OCI-LY1 (cell line): ENCODE measurements around the gene ADARB2.

Experiments
- H2AFZ ChIP-seq: fragments of 200-600 bp; sonication (generic), shearing (Covaris generic); 2 replicates; pipeline ENCODE4 v1.6.0; 2014; ENCODE audit warnings: antibody characterized with exemption, mild to moderate bottlenecking, low read length
- H3F3A ChIP-seq: fragments of 200-600 bp; sonication (generic), shearing (Covaris generic); 2 replicates; pipeline ENCODE4 v1.6.0; 2014; ENCODE audit warnings: mild to moderate bottlenecking, antibody characterized with exemption, low read length, moderate library complexity; ENCODE audit not compliant: insufficient read depth
- H3K27ac ChIP-seq: fragments of 200-600 bp; sonication (generic); 2 replicates; pipeline ENCODE4 v1.5.1; 2014; ENCODE audit warnings: low read length, mixed run types, mild to moderate bottlenecking, low read depth; ENCODE audit not compliant: poor library complexity, severe bottlenecking
- H3K27me3 ChIP-seq: fragments of 200-600 bp; sonication (generic); 2 replicates; pipeline ENCODE4 v1.6.0; 2014; ENCODE audit warnings: antibody characterized with exemption, mild to moderate bottlenecking, low read length, moderate library complexity; ENCODE audit not compliant: insufficient read depth
- H3K36me3 ChIP-seq: fragments of 200-600 bp; sonication (generic); 2 replicates; pipeline ENCODE4 v1.6.1; 2014; ENCODE audit warnings: mild to moderate bottlenecking, antibody characterized with exemption, low read length, moderate library complexity, mixed read lengths; ENCODE audit not compliant: insufficient read depth
- H3K4me1 ChIP-seq: fragments of 200-600 bp; sonication (generic); 2 replicates; pipeline ENCODE4 v1.5.1; 2014; ENCODE audit warnings: mild to moderate bottlenecking, low read length, moderate library complexity; ENCODE audit not compliant: insufficient read depth, severe bottlenecking
- H3K4me2 ChIP-seq: fragments of 200-600 bp; sonication (generic), shearing (Covaris generic); 2 replicates; pipeline ENCODE4 v1.6.1; 2014; ENCODE audit warnings: low read length
- H3K4me3 ChIP-seq: fragments of 200-600 bp; sonication (generic); 2 replicates; pipeline ENCODE4 v1.5.1; 2014; ENCODE audit warnings: low read length, low read depth, mild to moderate bottlenecking, mixed read lengths; ENCODE audit not compliant: poor library complexity, severe bottlenecking
- H3K79me2 ChIP-seq: fragments of 200-600 bp; shearing (Covaris generic); 2 replicates; pipeline ENCODE4 v1.6.1; 2016; ENCODE audit warnings: mixed run types, low read length, mixed read lengths; ENCODE audit not compliant: insufficient read depth
- H3K9ac ChIP-seq: fragments of 200-600 bp; sonication (generic), shearing (Covaris generic); 2 replicates; pipeline ENCODE4 v1.6.1; 2014; ENCODE audit warnings: mild to moderate bottlenecking, low read length, mixed read lengths
- H3K9me2 ChIP-seq: fragments of 200-600 bp; sonication (generic), shearing (Covaris generic); 2 replicates; pipeline ENCODE4 v1.6.1; 2014; ENCODE audit warnings: low read depth, mild to moderate bottlenecking, low read length, mixed read lengths
- H3K9me3 ChIP-seq: fragments of 200-600 bp; shearing (Covaris generic); 2 replicates; pipeline ENCODE4 v1.6.1; 2014; ENCODE audit warnings: low read length, mixed read lengths
- H4K20me1 ChIP-seq: fragments of 200-600 bp; sonication (generic), shearing (Covaris generic); 2 replicates; pipeline ENCODE4 v1.6.0; 2016; ENCODE audit warnings: mild to moderate bottlenecking, low read length; ENCODE audit not compliant: insufficient read depth
- EZH2 ChIP-seq: fragments of 200-600 bp; sonication (generic), shearing (Covaris generic); IDR thresholded peaks from 2 replicates; pipeline ENCODE4 v1.8.0; 2017; ENCODE audit warnings: borderline replicate concordance, mixed run types, mild to moderate bottlenecking, antibody characterized with exemption, low read length, moderate library complexity, mixed read lengths
- TF ChIP-seq, protein P1 (sequence below): fragments of 200-600 bp; sonication (generic), shearing (Covaris generic); IDR thresholded peaks from 2 replicates; pipeline ENCODE4 v1.5.1; 2017; ENCODE audit warnings: mild to moderate bottlenecking, antibody characterized with exemption, low read length, moderate library complexity, mixed read lengths

The ADARB2 gene

DNA sequence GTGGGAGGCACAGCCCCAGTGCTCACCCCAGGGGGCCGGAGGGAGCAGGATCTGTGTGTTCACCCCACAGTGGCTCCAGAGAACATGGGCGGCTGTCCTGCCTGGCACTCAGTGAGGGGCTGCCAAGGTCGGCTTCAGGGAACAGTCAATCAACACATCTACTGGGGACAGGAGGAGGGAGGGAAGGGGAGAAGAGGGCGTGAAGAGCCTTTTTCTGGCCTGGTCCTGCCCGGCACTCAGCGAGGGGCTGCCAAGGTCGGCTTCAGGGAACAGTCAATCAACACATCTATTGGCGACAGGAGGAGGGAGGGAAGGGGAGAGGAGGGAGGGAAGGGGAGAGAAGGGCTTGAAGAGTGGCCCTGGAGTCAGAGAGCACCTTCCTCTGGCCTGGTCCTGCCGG lies 184.9 kb downstream of the ADARB2 start:
- no peak for TF ChIP-seq EZH2
- TF ChIP-seq, protein P1, sequence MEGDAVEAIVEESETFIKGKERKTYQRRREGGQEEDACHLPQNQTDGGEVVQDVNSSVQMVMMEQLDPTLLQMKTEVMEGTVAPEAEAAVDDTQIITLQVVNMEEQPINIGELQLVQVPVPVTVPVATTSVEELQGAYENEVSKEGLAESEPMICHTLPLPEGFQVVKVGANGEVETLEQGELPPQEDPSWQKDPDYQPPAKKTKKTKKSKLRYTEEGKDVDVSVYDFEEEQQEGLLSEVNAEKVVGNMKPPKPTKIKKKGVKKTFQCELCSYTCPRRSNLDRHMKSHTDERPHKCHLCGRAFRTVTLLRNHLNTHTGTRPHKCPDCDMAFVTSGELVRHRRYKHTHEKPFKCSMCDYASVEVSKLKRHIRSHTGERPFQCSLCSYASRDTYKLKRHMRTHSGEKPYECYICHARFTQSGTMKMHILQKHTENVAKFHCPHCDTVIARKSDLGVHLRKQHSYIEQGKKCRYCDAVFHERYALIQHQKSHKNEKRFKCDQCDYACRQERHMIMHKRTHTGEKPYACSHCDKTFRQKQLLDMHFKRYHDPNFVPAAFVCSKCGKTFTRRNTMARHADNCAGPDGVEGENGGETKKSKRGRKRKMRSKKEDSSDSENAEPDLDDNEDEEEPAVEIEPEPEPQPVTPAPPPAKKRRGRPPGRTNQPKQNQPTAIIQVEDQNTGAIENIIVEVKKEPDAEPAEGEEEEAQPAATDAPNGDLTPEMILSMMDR = no peak
- peaks cover 15% of the 10 kb centered on the region for H3K4me1 ChIP-seq

DNA sequence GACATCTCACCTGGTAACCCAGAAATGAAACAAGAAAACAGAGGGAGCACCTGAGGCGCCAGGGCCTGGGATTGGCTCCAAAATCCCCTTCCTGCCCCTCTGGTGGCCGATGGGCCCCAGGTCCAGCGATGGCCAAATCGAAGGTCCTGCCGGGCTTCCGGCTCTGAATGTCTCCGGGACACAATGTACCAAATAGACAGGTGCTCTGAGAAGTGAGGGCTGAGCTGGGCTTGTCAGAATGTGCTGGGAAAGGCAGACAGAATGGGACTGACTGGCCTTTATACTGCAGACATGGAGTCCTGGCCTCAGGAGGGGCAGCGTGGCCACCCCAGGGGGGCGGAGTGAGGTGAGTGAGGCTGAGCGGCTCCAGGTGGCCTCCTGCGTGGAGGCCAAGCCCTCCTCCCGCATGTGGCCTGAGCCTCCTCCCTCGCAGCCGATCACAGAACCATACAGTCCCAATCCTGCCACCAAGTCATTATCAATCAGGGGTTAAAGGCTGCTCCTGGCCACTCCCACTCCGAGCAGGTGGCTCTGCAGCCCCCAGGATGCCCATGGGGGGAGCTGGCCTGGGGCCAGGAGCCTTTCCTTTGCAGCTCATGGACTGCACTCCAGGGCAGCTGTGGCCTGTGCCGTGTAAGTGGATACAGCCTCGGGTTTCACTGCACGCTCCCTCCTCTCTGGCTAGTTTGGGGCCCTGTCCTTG lies 185.5 kb downstream of the ADARB2 start:
- no peaks in the 10 kb centered on the region for H3K27me3 ChIP-seq

More for the DNA sequence above, 184.9 kb downstream of the ADARB2 start:
- Histone ChIP-seq H3K9ac (no peak overlapping the region), H3K36me3 (no peaks in the 10 kb centered on the region; the same call in 1 of the 2 replicates), H3K9me2 (no peaks in the 10 kb centered on the region), H3K79me2 (no peaks in the 10 kb centered on the region), H3K4me2 (no peak overlapping the region), H3F3A (no peaks in the 10 kb centered on the region), H3K27me3 (no peaks in the 10 kb centered on the region), H3K4me3 (no peak overlapping the region), H3K27ac (no peak overlapping the region), H4K20me1 (no peaks in the 10 kb centered on the region), H3K9me3 (no peaks in the 10 kb centered on the region), H2AFZ (no peak overlapping the region)

DNA sequence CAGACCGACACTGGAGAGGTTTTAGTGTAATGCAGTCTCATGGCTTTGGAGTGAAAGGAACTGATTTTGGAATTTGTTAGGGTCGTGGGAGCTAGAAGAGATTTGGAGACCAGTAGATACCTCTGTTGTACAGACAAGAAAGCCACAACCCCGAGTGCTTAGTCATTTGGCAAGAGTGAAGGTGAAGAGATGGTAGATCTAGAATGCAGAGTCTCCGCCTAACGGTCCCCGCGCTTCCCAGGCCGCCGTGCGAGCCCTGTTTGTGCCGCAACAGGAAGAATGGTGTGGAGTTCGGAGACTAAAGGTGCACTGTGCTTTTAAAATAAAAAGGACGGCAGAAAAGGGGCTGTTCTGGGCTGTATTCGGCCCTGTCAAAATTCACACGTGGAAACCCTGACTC lies 186.7 kb downstream of the ADARB2 start:
- Histone ChIP-seq H3K4me1 (peaks cover 29% of the 10 kb centered on the region), H4K20me1 (no peaks in the 10 kb centered on the region), H3K4me3 (no peak overlapping the region), H3K27me3 (no peaks in the 10 kb centered on the region), H3K79me2 (no peaks in the 10 kb centered on the region), H3K27ac (no peak overlapping the region), H2AFZ (no peak overlapping the region), H3K36me3 (no peaks in the 10 kb centered on the region; the same call in 1 of the 2 replicates), H3K4me2 (no peak overlapping the region), H3F3A (no peaks in the 10 kb centered on the region), H3K9me3 (no peaks in the 10 kb centered on the region), H3K9ac (no peak overlapping the region), H3K9me2 (no peaks in the 10 kb centered on the region)
- TF ChIP-seq, protein P1 = no peak
- no peak for TF ChIP-seq EZH2

More for the DNA sequence above, 185.5 kb downstream of the ADARB2 start:
- Histone ChIP-seq H3K79me2 (no peaks in the 10 kb centered on the region), H3K4me3 (no peak overlapping the region), H3K9ac (no peak overlapping the region), H3K4me1 (peaks cover 18% of the 10 kb centered on the region), H3K36me3 (no peaks in the 10 kb centered on the region; the same call in 1 of the 2 replicates), H3K4me2 (no peak overlapping the region), H2AFZ (no peak overlapping the region), H3K27ac (no peak overlapping the region), H3F3A (no peaks in the 10 kb centered on the region), H3K9me3 (no peaks in the 10 kb centered on the region), H4K20me1 (no peaks in the 10 kb centered on the region), H3K9me2 (no peaks in the 10 kb centered on the region)
- TF ChIP-seq, protein P1 = no peak
- no peak for TF ChIP-seq EZH2
